ENCODE measurements around the gene NBAS. TPM values are rescaled to one million over a fixed set of nuclear protein-coding genes. Genes with fewer than 3 reads are reported as not detected.
A peak's percentile ranks its signal among the peaks of the same experiment; 100 is the strongest.

NBAS gene
- total RNA-seq, 2 experiments from 2014 or later = 32.9 to 34.0 TPM

- Mint-ChIP-seq H3K4me3 (peak overlapping the region; percentile 99), H3K4me1 (peaks cover 36% of the 10 kb centered on the region), H3K27me3 (peaks cover 10% of the 10 kb centered on the region), H3K9me3 (ENCODE audit: low read depth) (no peaks in the 10 kb centered on the region), H3K36me3 (no peaks in the 10 kb centered on the region), H3K27ac (peak overlapping the region; percentile 96)
- CTCF ChIA-PET = interaction anchor here (0.7 to 2.2 kb wide), 7 partner anchors 13 to 35 kb away, joined by 3 to 16 read pairs (median 3); partner anchors contain the start of gene DDX1
- ATAC-seq (peak; percentile 30), DNase-seq (no peak)
Measured at GRCh38 chr2:15561574-15562344, 625 bp upstream of the NBAS start.

DNA sequence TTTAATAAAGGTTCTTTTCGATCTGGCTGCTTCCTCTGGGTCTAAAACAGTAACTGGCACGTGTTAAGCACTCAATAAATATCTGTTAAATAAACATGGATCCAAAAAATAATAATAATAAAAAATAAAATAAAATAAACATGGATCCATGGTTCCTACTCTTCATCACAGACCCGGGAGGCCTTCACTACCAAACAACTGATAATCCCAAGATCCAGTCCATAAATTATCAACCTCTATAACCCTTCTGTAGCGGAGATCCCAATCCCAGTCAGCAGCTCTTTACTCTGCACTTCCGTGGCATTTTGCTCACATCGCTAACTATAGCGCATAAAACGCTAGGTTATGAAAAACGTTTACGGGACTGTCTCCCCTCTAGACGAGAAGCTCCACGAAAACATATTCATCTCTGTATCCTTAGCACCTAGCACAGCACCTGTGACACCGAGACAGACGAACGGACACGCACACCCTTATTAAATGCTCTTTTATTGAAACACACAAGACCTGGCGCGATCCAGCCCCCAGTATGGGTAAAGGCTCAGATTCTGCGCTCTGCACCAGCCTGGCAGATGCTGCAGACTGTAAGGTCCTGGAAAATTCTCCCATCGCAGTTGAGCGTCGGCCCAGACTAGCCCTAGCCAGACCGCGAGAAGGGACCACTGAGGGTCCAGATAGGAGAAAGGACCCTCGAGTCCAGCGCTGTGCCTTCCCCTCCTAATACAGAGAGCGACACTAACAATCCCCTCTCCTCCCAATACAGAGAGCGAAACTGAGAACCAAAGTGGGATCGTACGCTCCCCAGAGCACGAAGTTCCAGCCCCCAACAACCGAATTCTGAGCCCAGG, 770 bp downstream of the NBAS start:
- Mint-ChIP-seq H3K27me3 (peaks cover 7% of the 10 kb centered on the region), H3K4me3 (peak overlapping the region; percentile 99), H3K27ac (peak overlapping the region; percentile 96), H3K36me3 (peaks cover 2% of the 10 kb centered on the region), H3K4me1 (peaks cover 36% of the 10 kb centered on the region), H3K9me3 (ENCODE audit: low read depth) (no peaks in the 10 kb centered on the region)
- CTCF ChIA-PET = interaction anchor here (0.5 to 1.3 kb wide), 4 partner anchors 17 to 31 kb away, joined by 3 read pairs; partner anchors contain the start of gene DDX1
- DNase-seq (peak; percentile 49), ATAC-seq (peak; percentile 59)

DNA sequence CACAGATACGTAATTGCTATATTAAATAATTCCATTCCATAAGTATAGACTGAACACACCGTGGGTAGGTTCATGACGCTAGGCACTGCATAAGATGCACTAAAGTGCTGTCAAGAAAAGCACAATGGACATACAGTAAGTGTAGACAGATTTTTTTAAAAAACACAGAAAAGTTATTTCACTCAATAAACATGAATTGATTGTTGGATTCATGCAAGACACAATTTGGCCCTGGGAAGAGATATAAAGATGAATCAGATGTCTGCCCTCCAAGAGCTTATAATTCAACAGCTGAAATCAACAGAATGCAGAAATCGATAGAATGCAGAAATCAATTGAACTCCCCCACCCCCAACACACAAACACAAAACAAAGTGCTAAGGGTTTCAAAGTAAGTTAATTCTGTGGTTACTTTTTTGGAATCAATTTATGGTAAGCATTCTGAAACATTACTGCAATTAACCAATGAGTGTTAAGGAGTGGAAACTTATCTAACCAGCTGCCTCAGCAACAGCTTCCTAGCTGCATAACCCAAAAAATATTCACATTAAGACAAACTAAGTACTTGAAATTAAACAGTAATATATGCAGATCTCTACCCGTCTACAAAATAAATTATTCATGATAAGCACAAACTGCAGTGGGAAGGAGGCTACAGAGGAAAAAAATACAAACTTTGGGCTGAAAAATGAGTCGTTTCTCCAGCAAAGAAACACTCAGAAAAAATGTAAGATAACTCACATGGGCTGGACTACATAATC, 1.6 kb downstream of the NBAS start:
- peak overlapping the region; percentile 99 for H3K4me3 Mint-ChIP-seq
- peaks cover 38% of the 10 kb centered on the region for H3K4me1 Mint-ChIP-seq
- ATAC-seq = no peak
- H3K27me3 Mint-ChIP-seq = peaks cover 1% of the 10 kb centered on the region
- no peak for DNase-seq
- H3K36me3 Mint-ChIP-seq = peaks cover 4% of the 10 kb centered on the region
- peak overlapping the region; percentile 29 for H3K27ac Mint-ChIP-seq
- H3K9me3 Mint-ChIP-seq (ENCODE audit: low read depth) = no peaks in the 10 kb centered on the region
- CTCF ChIA-PET = interaction anchor here (0.5 to 2.2 kb wide), 4 partner anchors 17 to 27 kb away, joined by 3 to 7 read pairs (median 3); no protein-coding TSS in a partner anchor

- H3K9me3 Mint-ChIP-seq (ENCODE audit: low read depth) = no peaks in the 10 kb centered on the region
- H3K36me3 Mint-ChIP-seq = peaks cover 10% of the 10 kb centered on the region
- DNase-seq = no peak
- H3K4me3 Mint-ChIP-seq = no peak overlapping the region
- H3K27ac Mint-ChIP-seq = no peak overlapping the region
- ATAC-seq = no peak
- peaks cover 32% of the 10 kb centered on the region for H3K4me1 Mint-ChIP-seq
- no peaks in the 10 kb centered on the region for H3K27me3 Mint-ChIP-seq
- CTCF ChIA-PET = interaction anchor here (2.2 to 2.3 kb wide), 2 partner anchors 11 to 19 kb away, joined by 7 read pairs; no protein-coding TSS in a partner anchor
Measured at GRCh38 chr2:15557887-15558311, 3.2 kb downstream of the NBAS start.

DNA sequence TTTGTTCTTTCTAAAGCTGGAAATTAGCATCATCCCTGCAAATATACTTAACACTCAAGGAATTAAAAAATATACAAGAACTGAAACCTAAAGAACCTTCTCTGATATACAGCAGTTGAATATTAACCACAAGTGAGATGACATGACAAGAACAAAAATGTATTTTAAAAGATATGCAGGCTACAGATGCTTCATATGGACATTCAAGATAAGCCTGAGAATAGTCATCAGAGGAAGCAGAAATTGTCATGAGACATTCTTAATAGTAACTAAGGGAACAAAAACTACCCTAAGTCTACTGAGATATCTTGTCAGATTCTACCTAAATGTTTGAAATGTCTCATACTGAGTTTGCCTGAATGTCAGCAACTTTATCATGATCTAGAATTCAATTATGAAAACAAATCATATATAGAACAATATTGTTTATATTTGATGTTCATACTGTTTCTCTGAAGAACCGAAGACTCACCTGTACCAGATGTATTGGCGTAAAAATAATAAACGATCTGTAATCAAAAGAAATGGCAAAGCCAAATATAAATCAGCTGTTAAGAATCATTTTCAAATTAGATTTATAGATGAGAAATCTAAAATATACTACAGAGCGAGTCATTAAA, 4.7 kb downstream of the NBAS start:
- H3K36me3 Mint-ChIP-seq = peaks cover 17% of the 10 kb centered on the region
- H3K4me3 Mint-ChIP-seq = no peak overlapping the region
- H3K27ac Mint-ChIP-seq = no peak overlapping the region
- H3K9me3 Mint-ChIP-seq (ENCODE audit: low read depth) = no peaks in the 10 kb centered on the region
- H3K27me3 Mint-ChIP-seq = no peaks in the 10 kb centered on the region
- ATAC-seq (no peak), DNase-seq (no peak)
- CTCF ChIA-PET = interaction anchor here (1.0 to 1.9 kb wide), 2 partner anchors 9 to 21 kb away, joined by 3 to 4 read pairs; no protein-coding TSS in a partner anchor
- peaks cover 22% of the 10 kb centered on the region for H3K4me1 Mint-ChIP-seq

- H3K27ac Mint-ChIP-seq = no peak overlapping the region
- ATAC-seq = no peak
- H3K36me3 Mint-ChIP-seq = peaks cover 18% of the 10 kb centered on the region
- CTCF ChIA-PET = interaction anchor here (1.0 to 1.9 kb wide), 2 partner anchors 9 to 21 kb away, joined by 3 to 4 read pairs; no protein-coding TSS in a partner anchor
- no peaks in the 10 kb centered on the region for H3K27me3 Mint-ChIP-seq
- no peak overlapping the region for H3K4me3 Mint-ChIP-seq
- no peak for DNase-seq
- no peaks in the 10 kb centered on the region for H3K9me3 Mint-ChIP-seq (ENCODE audit: low read depth)
- H3K4me1 Mint-ChIP-seq = peaks cover 20% of the 10 kb centered on the region
Measured at GRCh38 chr2:15555760-15556193, 5.4 kb downstream of the NBAS start.

- Mint-ChIP-seq H3K4me3 (no peak overlapping the region), H3K9me3 (ENCODE audit: low read depth) (no peaks in the 10 kb centered on the region), H3K36me3 (peaks cover 18% of the 10 kb centered on the region), H3K27ac (no peak overlapping the region), H3K4me1 (peaks cover 12% of the 10 kb centered on the region), H3K27me3 (no peaks in the 10 kb centered on the region)
- ATAC-seq (no peak), DNase-seq (no peak)
- CTCF ChIA-PET = interaction anchor here (1.1 to 1.6 kb wide), 2 partner anchors 9 to 23 kb away, joined by 3 read pairs; no protein-coding TSS in a partner anchor
Measured at GRCh38 chr2:15554525-15555218, 6.5 kb downstream of the NBAS start.

- H3K4me1 Mint-ChIP-seq = peaks cover 6% of the 10 kb centered on the region
- peaks cover 22% of the 10 kb centered on the region for H3K36me3 Mint-ChIP-seq
- no peaks in the 10 kb centered on the region for H3K27me3 Mint-ChIP-seq
- CTCF ChIA-PET = interaction anchor here (1.1 to 1.6 kb wide), 2 partner anchors 9 to 23 kb away, joined by 3 read pairs; no protein-coding TSS in a partner anchor
- ATAC-seq = no peak
- DNase-seq = no peak
- no peak overlapping the region for H3K4me3 Mint-ChIP-seq
- H3K9me3 Mint-ChIP-seq (ENCODE audit: low read depth) = no peaks in the 10 kb centered on the region
- no peak overlapping the region for H3K27ac Mint-ChIP-seq
Measured at GRCh38 chr2:15553951-15554350, 7.2 kb downstream of the NBAS start.

- Mint-ChIP-seq H3K4me3 (no peak overlapping the region), H3K27ac (no peak overlapping the region), H3K4me1 (peaks cover 6% of the 10 kb centered on the region), H3K36me3 (peaks cover 22% of the 10 kb centered on the region), H3K27me3 (no peaks in the 10 kb centered on the region), H3K9me3 (ENCODE audit: low read depth) (no peaks in the 10 kb centered on the region)
- no peak for DNase-seq
- CTCF ChIA-PET = no interaction called here
- ATAC-seq = no peak
Measured at GRCh38 chr2:15553519-15553918, 7.6 kb downstream of the NBAS start.

GRCh38 chr2:15548974-15549373, 12.2 kb downstream of the NBAS start:
- CTCF ChIA-PET = interaction anchor here (1.6 kb wide), 1 partner anchor 13 kb away, joined by 3 read pairs; the partner anchor contains the start of gene NBAS
- Mint-ChIP-seq H3K27me3 (no peaks in the 10 kb centered on the region), H3K4me1 (no peaks in the 10 kb centered on the region), H3K9me3 (ENCODE audit: low read depth) (no peaks in the 10 kb centered on the region), H3K4me3 (no peak overlapping the region), H3K27ac (no peak overlapping the region), H3K36me3 (peaks cover 18% of the 10 kb centered on the region)
- DNase-seq (no peak), ATAC-seq (no peak)

DNA sequence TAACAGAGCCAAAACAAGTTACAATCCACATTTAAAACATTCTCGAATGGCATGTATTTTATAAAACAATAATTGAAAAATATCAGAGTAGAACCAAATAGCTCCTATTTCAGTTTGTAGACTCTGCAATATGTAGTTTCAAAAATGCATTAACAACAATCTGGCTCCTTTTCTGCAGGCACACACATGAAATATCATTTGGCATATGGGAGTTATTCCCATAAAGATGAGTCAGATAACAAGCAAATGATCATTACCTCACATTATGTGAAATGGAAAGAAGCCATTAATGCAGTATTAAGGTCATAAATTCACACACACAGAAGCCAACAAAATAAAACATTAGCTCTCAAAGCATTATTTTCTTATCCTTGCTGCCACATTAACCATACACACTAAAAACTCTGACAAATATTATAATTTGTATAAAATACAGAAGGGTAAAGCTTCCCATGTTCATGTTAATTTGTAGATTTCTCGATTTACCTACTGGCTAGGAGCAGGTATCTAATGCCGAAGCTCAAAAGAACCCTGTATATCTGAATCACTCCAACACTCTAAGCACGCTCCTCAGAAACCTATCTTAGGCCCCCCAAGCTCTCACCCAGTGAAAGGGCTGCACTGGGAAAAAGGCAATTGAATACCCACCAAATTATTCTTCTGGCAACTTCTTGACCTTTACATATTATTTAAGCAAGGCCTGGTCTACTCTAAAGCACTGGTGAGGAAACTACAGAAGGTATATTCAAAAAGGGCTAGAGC, 13.8 kb downstream of the NBAS start:
- Mint-ChIP-seq H3K9me3 (ENCODE audit: low read depth) (no peaks in the 10 kb centered on the region), H3K36me3 (peaks cover 14% of the 10 kb centered on the region), H3K4me3 (no peak overlapping the region), H3K27ac (no peak overlapping the region), H3K4me1 (no peaks in the 10 kb centered on the region), H3K27me3 (no peaks in the 10 kb centered on the region)
- no peak for DNase-seq
- no peak for ATAC-seq
- CTCF ChIA-PET = interaction anchor here (1.0 to 2.0 kb wide), 4 partner anchors 8 to 30 kb away, joined by 3 to 7 read pairs (median 4); no protein-coding TSS in a partner anchor

Measured in activated CD8-positive, alpha-beta memory T cell treated with anti-CD3 and anti-CD28 coated beads, Interleukin-2, amount 10 ng/mL, durations not matched to agents 7 days and 5 days (primary cell).